Endometrial microvascular endothelial cells (primary cell): Measurements from ENCODE around the gene SND1. TPM values are rescaled to one million over a fixed set of nuclear protein-coding genes. Genes with fewer than 3 reads are reported as not detected.

ENCODE experiments used
- in situ Hi-C: cut with HindIII; loops from 2 replicates; pipeline ENCODE4 v1.10.0; 2017; ENCODE audit warnings: low sequenced_read_pairs, low pct_unique_long_range_greater_than_20kb; ENCODE audit errors: inconsistent ontology term
- total RNA-seq: library from RNA; depleted of rRNA; stranded (reverse); fragments of >200 nt; gene quantifications from one replicate; pipeline ENCODE4 v1.2.3, GENCODE V29; 2015; ENCODE audit errors: inconsistent ontology term

SND1 gene
- total RNA-seq, 1 donor from 2014 or later: 223 TPM

- in situ Hi-C loops: no loop called here
Observed at GRCh38 chr7:128027485-128027980, 375.5 kb downstream of the SND1 start.

- in situ Hi-C loops: no loop called here
Observed at GRCh38 chr7:128029405-128029995, 377.5 kb downstream of the SND1 start.

GRCh38 chr7:128030263-128030653 lies 378.3 kb downstream of the SND1 start:
- in situ Hi-C loops: no loop called here

GRCh38 chr7:128030654-128031611 lies 378.9 kb downstream of the SND1 start, which contains the start of gene LRRC4:
Gene LRRC4, minus strand, starts transcription at chr7:128031437. Its CDS starts 797 bp downstream, at chr7:128030640.
- in situ Hi-C loops: no loop called here

- in situ Hi-C loops: no loop called here
Observed at GRCh38 chr7:128031901-128032604, 380.1 kb downstream of the SND1 start.

- in situ Hi-C loops: no loop called here
Observed at GRCh38 chr7:128032605-128033235, 380.7 kb downstream of the SND1 start.

- in situ Hi-C loops: no loop called here
Observed at GRCh38 chr7:128033246-128033645, 381.3 kb downstream of the SND1 start.

GRCh38 chr7:128034825-128035224 lies 382.8 kb downstream of the SND1 start:
- in situ Hi-C loops: no loop called here

GRCh38 chr7:128035712-128036111 lies 383.7 kb downstream of the SND1 start:
- in situ Hi-C loops: no loop called here

GRCh38 chr7:128036226-128036940 lies 384.4 kb downstream of the SND1 start:
- in situ Hi-C loops: no loop called here

GRCh38 chr7:128037081-128037480 lies 385.1 kb downstream of the SND1 start:
- in situ Hi-C loops: no loop called here

GRCh38 chr7:128037880-128038619 lies 386.1 kb downstream of the SND1 start:
- in situ Hi-C loops: no loop called here

- in situ Hi-C loops: no loop called here
Observed at GRCh38 chr7:128039544-128039953, 387.6 kb downstream of the SND1 start.

- in situ Hi-C loops: no loop called here
Observed at GRCh38 chr7:128040205-128040604, 388.2 kb downstream of the SND1 start.

- in situ Hi-C loops: no loop called here
Observed at GRCh38 chr7:128041203-128041602, 389.2 kb downstream of the SND1 start.

- in situ Hi-C loops: no loop called here
Observed at GRCh38 chr7:128042012-128042411, 390.0 kb downstream of the SND1 start.

GRCh38 chr7:128044064-128044463 lies 392.1 kb downstream of the SND1 start:
- in situ Hi-C loops: no loop called here

GRCh38 chr7:128045158-128045557 lies 393.2 kb downstream of the SND1 start:
- in situ Hi-C loops: no loop called here
